Measurements from ENCODE around the gene TBC1D4. TPM values are rescaled to one million over a fixed set of nuclear protein-coding genes. Genes with fewer than 3 reads are reported as not detected.
A peak's percentile ranks its signal among the peaks of the same experiment; 100 is the strongest.

TBC1D4 gene, protein sequence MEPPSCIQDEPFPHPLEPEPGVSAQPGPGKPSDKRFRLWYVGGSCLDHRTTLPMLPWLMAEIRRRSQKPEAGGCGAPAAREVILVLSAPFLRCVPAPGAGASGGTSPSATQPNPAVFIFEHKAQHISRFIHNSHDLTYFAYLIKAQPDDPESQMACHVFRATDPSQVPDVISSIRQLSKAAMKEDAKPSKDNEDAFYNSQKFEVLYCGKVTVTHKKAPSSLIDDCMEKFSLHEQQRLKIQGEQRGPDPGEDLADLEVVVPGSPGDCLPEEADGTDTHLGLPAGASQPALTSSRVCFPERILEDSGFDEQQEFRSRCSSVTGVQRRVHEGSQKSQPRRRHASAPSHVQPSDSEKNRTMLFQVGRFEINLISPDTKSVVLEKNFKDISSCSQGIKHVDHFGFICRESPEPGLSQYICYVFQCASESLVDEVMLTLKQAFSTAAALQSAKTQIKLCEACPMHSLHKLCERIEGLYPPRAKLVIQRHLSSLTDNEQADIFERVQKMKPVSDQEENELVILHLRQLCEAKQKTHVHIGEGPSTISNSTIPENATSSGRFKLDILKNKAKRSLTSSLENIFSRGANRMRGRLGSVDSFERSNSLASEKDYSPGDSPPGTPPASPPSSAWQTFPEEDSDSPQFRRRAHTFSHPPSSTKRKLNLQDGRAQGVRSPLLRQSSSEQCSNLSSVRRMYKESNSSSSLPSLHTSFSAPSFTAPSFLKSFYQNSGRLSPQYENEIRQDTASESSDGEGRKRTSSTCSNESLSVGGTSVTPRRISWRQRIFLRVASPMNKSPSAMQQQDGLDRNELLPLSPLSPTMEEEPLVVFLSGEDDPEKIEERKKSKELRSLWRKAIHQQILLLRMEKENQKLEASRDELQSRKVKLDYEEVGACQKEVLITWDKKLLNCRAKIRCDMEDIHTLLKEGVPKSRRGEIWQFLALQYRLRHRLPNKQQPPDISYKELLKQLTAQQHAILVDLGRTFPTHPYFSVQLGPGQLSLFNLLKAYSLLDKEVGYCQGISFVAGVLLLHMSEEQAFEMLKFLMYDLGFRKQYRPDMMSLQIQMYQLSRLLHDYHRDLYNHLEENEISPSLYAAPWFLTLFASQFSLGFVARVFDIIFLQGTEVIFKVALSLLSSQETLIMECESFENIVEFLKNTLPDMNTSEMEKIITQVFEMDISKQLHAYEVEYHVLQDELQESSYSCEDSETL (N-terminal part only)
- polyA plus RNA-seq (ENCODE audit: insufficient read length in 4 of 4): 10 to 100 TPM; 55.1 to 62.5 (median 59.5) TPM

DNA sequence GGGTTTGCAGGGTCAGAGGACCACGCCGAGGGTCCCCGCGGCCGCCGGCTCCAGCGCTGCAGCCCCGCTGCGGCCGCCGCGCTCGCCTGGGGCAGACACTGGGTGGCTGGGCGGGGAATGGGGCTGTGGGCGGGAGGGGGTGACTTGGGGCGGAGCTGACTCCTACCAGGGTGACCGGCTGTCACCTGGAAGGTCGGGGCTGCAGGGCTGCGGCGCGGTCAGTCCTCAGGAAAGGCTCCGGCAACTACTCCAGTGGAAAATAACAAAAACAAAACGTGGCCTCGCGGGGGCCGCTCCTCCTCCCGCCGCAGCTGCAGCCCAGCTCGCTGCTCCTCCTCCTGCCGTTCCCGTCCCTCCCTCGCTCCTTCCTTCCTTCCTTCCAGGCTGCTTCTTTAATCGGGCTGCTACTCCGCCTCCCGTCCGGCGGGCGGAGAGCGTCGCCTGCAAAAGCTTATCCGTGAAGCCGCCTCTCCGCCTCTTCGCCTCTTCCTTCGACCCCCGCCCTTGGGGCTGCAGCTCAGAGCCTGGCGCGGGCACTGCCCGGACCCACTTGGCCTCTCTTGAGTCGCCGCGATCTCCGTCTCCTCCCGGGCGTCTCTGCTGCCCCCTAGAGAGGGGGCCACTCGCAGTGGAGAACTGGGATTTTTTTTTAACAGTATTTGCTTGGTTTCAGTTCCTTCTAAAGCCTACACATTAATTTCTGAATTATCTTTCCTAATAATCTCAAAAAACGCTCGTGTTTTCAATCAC, at the start of gene TBC1D4:
TBC1D4 (minus strand) TSS at position 100 of the 750 bp plus-strand sequence. CDS start 402 bp downstream, outside the sequence.
- peak; percentile 80 to 87 (median 84) for DNase-seq (ENCODE audit: low read depth in 4 of 4, low spot score in 3 of 4)

DNA sequence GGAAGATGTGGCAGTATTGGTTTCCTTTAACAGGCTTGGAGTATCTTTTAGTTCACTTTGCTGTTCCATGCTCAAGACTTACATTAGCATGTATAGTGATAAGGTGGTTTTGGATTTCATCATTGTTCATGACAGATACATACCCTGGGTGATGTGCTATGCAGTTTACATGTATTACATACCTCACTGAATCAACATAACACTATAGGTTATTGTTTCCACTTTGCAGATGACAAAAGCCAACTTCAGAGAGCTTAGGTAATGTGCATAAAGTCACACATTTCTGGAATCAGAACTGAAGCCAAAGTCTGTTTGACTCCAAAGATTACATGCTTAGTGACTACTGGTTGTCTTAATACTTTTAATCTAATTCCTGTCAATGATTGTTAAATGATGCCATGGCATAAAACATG, 48.6 kb upstream of the TBC1D4 start:
- DNase-seq (ENCODE audit: low read depth in 4 of 4, low spot score in 3 of 4): no peak

DNA sequence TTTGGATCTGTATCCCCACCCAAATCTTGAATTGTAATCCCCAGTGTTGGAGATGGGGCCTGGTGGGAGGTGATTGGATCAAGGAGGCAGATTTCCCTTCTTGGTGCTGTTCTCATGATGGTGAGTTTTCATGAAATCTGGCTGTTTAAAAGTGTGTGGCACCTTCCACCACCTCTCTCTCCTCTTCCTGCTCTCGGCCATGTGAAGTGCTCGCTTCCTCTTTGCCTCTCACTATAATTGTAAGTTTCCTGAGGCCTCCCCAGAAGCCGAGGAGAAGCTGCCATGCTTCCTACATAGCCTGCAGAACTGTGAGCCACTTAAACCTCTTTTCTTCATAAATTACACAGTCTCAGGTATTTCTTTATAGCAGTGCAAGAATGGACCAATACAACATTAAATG, 40.0 kb upstream of the TBC1D4 start:
- DNase-seq (ENCODE audit: low read depth in 4 of 4, low spot score in 3 of 4): no peak

DNA sequence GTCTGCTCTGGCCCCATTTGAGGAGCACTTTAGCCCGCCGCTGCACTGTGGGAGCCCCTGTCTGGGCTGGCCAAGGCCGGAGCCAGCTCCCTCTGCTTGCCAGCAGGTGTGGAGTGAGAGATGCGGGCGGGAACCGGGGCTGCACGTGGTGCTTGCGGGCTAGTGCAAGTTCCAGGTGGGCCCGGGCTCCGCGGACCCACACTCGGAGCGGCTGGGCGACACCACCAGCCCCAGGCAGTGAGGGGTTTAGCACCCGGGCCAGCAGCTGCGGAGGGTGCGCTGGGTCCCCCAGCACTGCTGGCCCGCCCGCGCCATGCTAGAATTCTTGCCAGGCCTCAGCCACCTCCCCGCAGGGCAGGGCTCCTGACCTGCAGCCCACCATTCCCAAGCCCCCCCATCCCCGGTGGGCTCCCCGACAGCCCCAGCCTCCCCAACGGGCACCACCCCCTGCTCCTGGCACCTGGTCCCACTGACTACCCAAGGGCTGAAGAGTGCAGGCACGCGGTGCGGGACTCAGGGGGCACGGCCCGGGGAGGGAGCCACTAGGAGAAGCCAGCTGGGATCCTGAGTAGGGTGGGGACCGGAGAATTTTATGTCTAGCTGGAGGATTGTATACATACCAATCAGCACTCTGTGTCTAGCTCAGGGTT, 36.6 kb upstream of the TBC1D4 start:
- DNase-seq (ENCODE audit: low read depth in 4 of 4, low spot score in 3 of 4): no peak

DNA sequence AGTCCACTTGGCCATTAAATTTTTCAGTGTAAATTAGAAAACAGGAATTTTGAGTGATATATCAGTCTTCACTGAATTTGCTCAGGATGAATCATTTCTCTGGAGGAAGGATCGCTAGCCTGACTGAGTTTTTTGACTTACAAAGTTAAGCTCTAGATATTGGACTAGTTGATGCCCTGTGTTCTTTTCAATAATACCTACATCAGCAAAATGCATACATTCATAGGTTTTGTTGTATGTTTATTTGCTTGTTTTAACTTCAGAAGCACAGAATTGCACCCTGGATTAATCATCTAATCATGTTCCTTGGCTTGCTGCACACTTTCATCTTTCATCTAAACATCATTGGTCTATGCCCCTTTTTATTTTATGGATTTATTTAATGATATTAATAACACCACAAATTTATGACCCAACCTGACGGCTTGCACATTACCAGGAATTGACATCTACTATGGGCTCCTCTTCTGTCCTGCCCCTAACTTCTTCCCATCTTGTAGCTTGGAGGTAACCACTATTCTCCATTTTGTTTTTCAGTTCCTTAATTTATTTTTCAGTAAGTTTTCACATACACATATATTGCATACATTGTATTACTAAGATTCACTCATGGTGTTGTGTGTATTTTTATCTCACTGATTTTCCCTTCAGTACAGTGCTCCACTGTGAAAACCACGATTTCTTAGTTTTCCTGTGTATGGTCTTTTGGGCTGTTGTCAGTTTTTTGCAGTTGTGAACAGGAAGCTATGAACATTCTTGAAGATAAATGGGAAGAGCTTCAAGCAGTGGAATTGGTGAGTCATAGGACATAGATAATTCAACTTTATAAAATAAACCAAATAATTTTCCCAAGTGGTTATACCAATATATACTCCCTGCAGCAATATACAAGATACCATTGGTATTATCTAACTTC, 32.4 kb upstream of the TBC1D4 start:
- no peak for DNase-seq (ENCODE audit: low read depth in 4 of 4, low spot score in 3 of 4)

DNA sequence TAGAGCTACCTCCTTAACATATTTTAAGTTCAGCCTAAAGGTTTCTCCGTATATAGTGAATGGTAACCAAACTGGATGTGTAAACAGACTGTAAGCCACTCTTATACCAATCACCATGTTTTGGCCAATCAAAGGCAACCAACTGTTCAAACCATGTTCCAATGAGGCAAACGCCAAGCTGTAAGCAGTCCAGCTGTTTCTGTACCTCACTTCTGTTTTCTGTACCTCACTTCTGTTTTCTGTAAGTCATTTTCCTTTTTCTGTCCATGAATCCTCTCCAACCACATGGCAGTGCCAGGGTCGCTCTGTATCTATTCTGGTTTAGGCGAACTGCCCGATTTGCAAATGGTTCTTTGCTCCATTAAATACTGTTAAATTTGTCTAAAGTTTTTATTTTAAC, 31.3 kb upstream of the TBC1D4 start:
- no peak for DNase-seq (ENCODE audit: low read depth in 4 of 4, low spot score in 3 of 4)

DNA sequence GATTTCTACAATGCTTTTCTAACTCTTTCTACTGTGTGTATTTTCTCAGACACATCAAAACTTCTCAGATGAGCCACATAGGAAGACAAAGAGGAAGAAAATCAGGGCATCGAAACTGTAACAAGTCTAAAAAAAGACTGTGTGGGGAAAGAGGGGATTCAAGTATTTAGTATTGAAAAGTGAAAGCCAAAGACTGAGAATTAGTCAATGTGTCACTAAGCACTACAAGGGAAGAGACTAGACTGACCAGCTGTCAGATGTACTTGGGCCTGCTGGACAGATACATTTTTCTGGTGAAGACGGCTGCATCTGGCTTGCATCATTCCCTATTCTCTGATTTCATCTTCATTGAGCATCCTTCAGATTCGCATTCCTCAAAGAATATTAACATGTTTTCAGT, 30.3 kb upstream of the TBC1D4 start:
- DNase-seq (ENCODE audit: low read depth in 4 of 4, low spot score in 3 of 4): no peak

DNA sequence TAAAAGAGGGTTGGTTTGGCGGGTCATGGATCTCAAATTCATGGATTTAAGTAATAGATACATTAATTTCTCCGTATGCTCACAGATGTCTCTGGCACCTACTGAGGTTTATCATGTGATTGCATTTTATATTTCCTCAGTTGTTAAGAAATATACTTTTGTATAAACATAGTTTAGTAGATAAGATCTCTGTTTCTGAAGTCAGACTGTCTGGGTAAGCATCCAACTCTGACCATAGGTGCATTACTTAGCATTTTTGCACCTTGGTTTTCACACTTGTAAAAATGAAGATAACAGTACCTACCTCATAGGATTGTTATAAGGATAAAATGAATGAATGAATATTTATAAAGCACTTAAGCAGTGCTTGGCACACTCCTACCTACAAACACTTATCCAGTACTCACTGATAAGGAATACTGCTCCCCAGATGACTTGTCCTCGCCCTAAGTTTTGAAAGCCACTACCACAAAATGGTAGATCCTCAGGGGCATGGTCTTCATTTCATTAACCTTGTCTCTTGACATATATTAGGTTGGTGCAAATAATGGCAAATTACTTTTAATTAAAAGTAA, 29.2 kb upstream of the TBC1D4 start:
- no peak for DNase-seq (ENCODE audit: low read depth in 4 of 4, low spot score in 3 of 4)

DNA sequence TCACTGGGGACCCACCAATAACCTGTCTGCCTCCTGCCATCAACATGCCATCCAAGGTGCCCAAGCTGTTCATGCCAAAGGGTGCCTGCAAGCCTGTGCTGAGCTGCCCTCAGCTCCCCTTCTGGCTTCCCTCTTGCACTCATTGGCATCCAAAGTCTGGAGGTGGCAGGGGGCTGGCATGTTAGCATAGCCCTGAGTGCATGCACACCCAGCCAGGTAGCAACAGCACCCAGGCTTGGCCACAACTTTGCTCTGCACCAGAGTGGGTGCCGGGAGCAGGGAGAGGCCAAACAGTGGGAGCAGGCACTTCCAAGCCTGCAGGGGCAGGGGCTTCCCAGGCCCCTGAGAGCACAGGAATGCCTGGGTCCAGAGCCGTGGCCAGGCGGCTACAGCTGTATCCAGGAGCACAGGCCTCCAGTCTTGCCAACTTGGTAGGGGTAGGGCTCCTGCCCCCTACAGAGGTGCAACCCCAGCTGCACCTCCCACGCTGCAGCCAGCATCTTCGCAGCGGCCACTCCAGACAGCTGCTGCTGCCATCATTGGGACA, 26.1 kb upstream of the TBC1D4 start:
- DNase-seq (ENCODE audit: low read depth in 4 of 4, low spot score in 3 of 4): no peak

DNA sequence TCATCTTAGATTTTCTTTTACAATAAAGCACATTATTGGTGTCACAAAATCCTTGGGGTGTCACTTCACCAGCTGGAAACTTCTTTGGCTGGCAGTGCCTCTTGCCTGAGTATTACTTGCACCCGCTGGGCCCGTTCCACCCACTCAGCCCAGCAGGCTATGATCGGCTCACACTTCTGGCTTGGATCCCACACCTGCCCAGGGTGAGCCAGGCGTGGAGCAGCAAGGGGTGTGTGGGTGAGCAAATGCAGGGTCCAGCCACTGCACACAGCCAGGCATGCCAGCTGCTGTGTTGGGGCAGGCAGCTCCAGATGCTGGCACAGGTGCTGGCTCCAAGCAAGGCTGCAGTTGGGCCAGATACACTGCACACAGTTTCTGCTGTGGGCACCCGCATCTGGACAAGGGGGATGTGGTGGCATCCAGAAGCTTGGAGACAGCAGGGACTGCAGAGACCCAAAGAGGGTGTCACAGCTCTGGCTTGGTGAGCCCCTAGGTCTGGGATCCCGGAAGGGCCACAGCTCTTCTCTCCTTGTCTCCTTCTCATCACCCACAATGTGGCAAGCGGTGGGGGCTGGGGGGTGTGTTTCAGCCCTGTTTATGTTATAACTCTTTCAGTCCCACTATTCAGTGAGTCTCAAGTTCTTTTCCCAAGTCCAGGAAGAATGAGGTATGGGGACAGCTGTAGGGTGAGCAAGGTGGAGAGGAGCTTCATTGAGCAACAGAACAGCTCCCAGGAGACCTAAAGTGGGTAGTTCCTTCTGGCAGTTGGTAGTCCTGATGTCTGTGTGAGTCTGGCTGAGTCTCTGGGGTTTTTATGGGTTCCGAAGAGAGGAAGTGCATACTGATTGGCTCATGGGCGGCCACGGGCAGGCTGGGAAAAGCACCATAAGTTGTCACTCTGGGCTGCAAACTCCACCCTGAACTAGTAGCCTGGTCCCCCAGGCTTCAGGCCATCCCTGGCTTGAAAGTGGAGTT, 25.3 kb upstream of the TBC1D4 start:
- DNase-seq (ENCODE audit: low read depth in 4 of 4, low spot score in 3 of 4): no peak

DNA sequence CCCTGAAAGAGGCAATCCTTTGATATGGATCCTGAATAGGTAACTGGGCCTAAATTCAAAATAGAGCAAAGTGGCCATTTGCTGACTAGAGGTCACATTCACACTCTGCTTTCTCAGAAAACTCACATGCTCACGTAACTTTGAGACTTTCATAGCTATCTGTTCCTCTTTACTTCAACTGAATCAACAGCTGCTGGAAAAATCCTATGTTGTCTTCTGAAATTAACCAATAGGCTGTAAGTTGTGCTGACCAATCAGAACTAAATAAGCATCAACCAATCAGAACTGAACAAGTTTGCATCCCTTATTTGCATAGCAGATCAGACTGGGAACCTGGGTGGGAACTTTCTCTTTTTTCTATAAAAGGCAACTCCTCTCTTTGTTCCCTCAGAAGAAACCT, 24.0 kb upstream of the TBC1D4 start:
- no peak for DNase-seq (ENCODE audit: low read depth in 4 of 4, low spot score in 3 of 4)

DNA sequence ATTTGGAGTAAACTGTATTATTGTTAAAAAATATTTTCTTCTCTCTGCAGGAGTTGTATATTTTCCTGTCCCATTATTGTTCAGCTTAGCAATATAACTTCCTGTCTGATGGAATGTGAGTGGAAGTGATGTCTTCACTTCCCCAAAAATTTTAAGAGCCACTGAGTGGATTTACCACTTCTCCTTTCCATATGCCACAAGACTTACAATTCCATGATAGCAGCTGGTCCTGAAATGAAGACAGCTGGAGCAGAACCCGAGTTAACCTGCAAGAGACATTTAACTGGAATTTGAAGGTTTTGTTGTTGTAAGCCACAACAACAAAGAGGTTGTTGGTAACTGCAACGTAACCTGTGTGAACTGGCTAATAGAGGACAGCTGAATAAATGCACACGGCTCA, 23.4 kb upstream of the TBC1D4 start:
- DNase-seq (ENCODE audit: low read depth in 4 of 4, low spot score in 3 of 4): no peak

DNA sequence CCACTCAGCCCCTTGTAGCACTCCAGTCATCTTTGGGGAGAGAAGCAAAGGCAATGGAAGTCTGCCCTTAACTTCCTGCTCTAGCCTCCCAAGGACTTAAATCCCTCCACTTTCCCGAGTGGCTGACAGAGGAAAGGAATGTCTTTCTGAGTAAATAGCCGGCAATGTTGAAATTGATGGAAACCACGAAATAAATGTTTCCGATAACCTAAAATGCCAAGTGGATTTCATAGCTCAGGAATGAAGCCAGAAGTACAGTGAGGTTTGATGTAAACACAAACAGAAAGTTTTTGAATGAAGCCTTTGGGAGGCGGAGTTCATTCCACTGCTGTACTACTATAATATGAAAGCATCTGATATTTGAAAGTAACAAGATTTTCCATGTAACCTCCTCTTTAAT, 14.0 kb upstream of the TBC1D4 start:
- DNase-seq (ENCODE audit: low read depth in 4 of 4, low spot score in 3 of 4): no peak

DNA sequence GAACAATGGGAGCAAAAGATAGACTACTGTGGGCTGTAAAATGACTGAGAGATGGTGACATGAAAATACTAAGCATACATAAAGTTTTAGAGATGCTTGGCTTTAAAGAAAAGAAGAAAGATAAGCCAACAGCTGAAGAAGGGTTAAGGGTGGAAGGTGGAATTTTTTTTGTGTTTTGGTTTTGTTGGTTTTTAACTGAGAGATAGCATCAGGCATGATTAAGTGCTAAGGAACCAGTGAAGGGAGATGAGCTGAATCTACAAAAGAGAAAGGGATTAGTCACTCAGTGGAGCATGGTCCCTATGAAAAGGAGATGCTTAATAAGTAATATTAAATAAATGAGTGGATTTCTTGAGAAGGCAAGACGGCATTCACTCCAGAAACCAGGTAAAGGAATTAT, 12.5 kb upstream of the TBC1D4 start:
- DNase-seq (ENCODE audit: low read depth in 4 of 4, low spot score in 3 of 4): no peak

DNA sequence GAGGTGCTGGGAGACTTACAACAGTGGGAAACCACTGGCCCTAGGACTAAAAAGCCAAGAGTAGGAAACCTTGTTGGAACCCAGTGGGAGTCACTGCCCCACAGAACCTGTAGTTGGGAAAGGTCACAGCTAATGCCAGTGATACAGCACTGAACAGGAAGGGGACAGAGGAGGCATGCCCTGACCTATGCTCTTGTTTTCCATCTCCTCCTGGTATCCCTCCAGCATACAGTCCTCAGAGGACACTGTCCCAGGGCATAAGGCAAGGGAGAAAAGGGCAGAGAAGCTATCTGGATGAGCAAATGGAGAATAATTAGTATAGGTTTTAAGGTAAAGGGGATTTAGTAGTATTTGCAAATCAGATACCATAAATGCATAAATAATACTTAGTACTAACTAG, 11.2 kb upstream of the TBC1D4 start:
- no peak for DNase-seq (ENCODE audit: low read depth in 4 of 4, low spot score in 3 of 4)

DNA sequence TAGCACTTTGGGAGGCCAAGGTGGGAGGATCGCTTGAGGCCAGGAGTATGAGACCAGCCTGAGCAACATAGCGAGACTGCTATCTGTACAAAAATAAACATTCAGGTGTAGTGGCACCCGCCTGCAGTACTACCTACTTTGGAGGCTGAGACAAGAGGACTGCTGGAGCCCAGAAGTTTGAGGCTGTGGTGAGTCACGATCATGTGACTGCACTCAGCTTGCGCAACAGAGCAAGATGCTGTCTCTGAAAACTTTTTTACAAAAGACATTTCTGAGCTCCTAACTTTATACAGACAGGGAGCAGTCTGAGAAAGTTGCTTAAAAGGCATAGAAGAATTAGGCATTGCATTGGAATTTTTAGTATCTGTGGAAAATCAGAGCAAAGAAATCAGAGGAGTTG, 10.4 kb upstream of the TBC1D4 start:
- no peak for DNase-seq (ENCODE audit: low read depth in 4 of 4, low spot score in 3 of 4)

DNA sequence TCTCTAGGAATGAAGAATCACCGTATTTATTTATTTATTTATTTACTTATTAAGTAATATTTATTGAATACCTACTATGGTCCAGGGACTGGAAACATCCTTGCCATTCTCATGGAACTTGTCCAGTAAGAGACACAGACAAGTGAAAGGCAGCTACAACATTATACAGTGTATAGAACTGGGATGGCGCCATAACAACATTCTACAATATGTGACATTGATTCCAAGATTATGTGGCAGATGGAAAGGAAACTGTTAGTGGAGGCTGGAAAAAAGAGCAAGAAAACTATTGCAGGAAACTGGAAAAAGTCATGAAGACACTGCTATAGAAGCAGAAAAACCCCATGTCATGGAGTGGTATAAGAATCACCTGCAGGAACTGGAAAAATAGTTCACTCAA, 9.4 kb upstream of the TBC1D4 start:
- no peak for DNase-seq (ENCODE audit: low read depth in 4 of 4, low spot score in 3 of 4)
